ENCODE data around the gene ARID3B.

Gene ARID3B

GRCh38 chr15:74619916-74620635 lies 79.1 kb downstream of the ARID3B start:
- TF ChIP-seq, protein P1, sequence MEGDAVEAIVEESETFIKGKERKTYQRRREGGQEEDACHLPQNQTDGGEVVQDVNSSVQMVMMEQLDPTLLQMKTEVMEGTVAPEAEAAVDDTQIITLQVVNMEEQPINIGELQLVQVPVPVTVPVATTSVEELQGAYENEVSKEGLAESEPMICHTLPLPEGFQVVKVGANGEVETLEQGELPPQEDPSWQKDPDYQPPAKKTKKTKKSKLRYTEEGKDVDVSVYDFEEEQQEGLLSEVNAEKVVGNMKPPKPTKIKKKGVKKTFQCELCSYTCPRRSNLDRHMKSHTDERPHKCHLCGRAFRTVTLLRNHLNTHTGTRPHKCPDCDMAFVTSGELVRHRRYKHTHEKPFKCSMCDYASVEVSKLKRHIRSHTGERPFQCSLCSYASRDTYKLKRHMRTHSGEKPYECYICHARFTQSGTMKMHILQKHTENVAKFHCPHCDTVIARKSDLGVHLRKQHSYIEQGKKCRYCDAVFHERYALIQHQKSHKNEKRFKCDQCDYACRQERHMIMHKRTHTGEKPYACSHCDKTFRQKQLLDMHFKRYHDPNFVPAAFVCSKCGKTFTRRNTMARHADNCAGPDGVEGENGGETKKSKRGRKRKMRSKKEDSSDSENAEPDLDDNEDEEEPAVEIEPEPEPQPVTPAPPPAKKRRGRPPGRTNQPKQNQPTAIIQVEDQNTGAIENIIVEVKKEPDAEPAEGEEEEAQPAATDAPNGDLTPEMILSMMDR (IDR thresholded peaks at IDR 0.05; ENCODE audit: low read length, missing control alignments): no peak
- no peak for DNase-seq (ENCODE audit: low read depth)
- no peak overlapping the region for H3K4me3 ChIP-seq (replicated peaks; ENCODE audit: low read depth, low read length)

- H3K4me3 ChIP-seq (replicated peaks; ENCODE audit: low read depth, low read length): no peak overlapping the region
- peak; percentile 76 for DNase-seq (ENCODE audit: low read depth)
- TF ChIP-seq, protein P1 (IDR thresholded peaks at IDR 0.05; ENCODE audit: low read length, missing control alignments): peak; percentile 95
These were observed 79.9 kb downstream of the ARID3B start for GRCh38 chr15:74620636-74621545.

- TF ChIP-seq, protein P1 (IDR thresholded peaks at IDR 0.05; ENCODE audit: low read length, missing control alignments): no peak
- no peak for DNase-seq (ENCODE audit: low read depth)
- no peak overlapping the region for H3K4me3 ChIP-seq (replicated peaks; ENCODE audit: low read depth, low read length)
These were observed 80.5 kb downstream of the ARID3B start for GRCh38 chr15:74621546-74621920.

GRCh38 chr15:74621936-74622335 lies 80.9 kb downstream of the ARID3B start:
- H3K4me3 ChIP-seq (replicated peaks; ENCODE audit: low read depth, low read length): no peak overlapping the region
- TF ChIP-seq, protein P1 (IDR thresholded peaks at IDR 0.05; ENCODE audit: low read length, missing control alignments): no peak
- no peak for DNase-seq (ENCODE audit: low read depth)

GRCh38 chr15:74622758-74623157 lies 81.7 kb downstream of the ARID3B start:
- TF ChIP-seq, protein P1 (IDR thresholded peaks at IDR 0.05; ENCODE audit: low read length, missing control alignments): no peak
- H3K4me3 ChIP-seq (replicated peaks; ENCODE audit: low read depth, low read length): no peak overlapping the region
- DNase-seq (ENCODE audit: low read depth): no peak

DNA sequence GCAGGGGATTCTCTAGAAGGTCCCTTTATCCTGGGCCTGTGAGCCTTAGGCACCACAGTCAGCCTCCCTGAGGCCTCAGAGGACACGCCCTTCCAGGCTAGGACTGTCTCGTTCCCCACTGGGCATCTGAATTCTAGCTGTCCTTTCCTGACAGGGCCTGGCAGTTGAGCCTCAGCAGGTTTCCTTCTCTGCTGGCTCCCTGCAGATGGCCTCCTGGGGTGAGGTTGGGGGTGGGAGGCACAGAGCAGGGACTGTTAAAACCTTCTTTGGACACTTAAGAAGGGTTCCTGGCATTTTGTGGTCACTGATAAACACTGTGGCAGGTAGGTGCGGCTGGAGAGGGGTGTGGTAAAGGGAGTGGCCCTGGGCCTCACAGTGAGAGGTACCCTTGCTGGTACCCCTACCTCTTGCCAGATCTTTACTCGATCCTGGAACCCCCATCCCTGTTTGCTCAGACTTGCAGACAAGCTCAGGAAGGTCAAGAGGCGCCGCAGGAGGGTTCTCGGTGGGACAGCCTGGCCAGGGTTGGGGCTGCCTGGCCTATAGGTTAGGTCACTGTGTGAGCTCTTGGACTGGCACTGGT lies 83.1 kb downstream of the ARID3B start:
- TF ChIP-seq, protein P1 (IDR thresholded peaks at IDR 0.05; ENCODE audit: low read length, missing control alignments): no peak
- DNase-seq (ENCODE audit: low read depth): no peak
- H3K4me3 ChIP-seq (replicated peaks; ENCODE audit: low read depth, low read length): no peak overlapping the region
